Epithelial cell of proximal tubule (primary cell): ENCODE data around the gene ZNF23. TPM values are rescaled to one million over a fixed set of nuclear protein-coding genes. Genes with fewer than 3 reads are reported as not detected.

Experiments used
- DNase-seq: peaks from one replicate; pipeline ENCODE4 v3.0.0-alpha.2; 2011; ENCODE audit warnings: low read depth
- H3K4me3 ChIP-seq: 2 replicates; pipeline ENCODE4 v1.5.1; 2011; ENCODE audit warnings: low read depth, mild to moderate bottlenecking, low read length
- total RNA-seq: library from RNA; depleted of rRNA; stranded (reverse); fragments of >200 nt; gene quantifications from 2 replicates; pipeline ENCODE4 v1.2.3, GENCODE V29; 2015
- TF ChIP-seq, protein P1 (sequence below): conservative IDR thresholded peaks from 2 replicates; pipeline ENCODE4 v1.5.1; 2012; ENCODE audit warnings: low read depth, mild to moderate bottlenecking, low read length

ZNF23 gene
- total RNA-seq, 1 donor from 2014 or later, result 5.9 TPM

DNA sequence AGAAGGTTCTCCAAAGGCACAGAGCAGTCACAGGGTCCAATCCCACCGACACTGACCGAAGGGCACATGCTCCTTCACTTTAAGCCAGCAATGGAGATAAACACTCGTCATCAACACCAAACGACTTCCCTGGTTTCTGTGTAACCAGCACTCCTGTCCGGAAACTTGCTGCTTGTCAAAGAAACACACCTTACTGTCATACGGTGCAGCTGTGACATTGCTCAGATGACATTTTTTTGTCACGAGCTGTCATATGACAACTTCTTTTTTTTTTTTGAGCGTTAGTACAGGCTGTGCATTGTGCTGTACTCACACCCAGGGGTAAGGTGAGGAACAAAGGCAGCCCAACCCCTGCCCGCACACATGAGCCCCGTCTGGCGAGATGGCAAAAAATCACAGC is 59.4 kb downstream of the ZNF23 start:
- DNase-seq, result no peak
- TF ChIP-seq, protein P1, sequence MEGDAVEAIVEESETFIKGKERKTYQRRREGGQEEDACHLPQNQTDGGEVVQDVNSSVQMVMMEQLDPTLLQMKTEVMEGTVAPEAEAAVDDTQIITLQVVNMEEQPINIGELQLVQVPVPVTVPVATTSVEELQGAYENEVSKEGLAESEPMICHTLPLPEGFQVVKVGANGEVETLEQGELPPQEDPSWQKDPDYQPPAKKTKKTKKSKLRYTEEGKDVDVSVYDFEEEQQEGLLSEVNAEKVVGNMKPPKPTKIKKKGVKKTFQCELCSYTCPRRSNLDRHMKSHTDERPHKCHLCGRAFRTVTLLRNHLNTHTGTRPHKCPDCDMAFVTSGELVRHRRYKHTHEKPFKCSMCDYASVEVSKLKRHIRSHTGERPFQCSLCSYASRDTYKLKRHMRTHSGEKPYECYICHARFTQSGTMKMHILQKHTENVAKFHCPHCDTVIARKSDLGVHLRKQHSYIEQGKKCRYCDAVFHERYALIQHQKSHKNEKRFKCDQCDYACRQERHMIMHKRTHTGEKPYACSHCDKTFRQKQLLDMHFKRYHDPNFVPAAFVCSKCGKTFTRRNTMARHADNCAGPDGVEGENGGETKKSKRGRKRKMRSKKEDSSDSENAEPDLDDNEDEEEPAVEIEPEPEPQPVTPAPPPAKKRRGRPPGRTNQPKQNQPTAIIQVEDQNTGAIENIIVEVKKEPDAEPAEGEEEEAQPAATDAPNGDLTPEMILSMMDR, result no peak
- no peak overlapping the region for H3K4me3 ChIP-seq

DNA sequence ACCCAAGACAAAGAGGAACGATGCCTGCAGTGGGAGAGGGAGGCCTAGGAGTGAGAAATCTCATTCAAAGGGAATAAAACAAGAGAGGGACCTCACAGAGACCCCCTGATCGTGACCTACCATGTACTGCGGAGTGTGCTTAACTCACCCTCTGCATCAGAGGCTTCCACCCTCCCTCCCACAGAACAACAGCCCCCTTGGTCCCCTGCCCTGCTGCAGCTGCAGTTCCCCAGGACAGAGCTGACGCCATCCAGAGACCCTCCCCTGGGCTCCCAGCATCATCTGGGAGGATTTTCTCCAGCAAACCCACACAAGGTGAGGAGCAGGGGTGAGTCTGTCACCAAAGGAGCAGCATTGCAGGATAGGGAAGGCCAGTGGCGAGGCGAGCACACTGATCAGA is 60.0 kb downstream of the ZNF23 start:
- TF ChIP-seq, protein P1, result no peak

DNA sequence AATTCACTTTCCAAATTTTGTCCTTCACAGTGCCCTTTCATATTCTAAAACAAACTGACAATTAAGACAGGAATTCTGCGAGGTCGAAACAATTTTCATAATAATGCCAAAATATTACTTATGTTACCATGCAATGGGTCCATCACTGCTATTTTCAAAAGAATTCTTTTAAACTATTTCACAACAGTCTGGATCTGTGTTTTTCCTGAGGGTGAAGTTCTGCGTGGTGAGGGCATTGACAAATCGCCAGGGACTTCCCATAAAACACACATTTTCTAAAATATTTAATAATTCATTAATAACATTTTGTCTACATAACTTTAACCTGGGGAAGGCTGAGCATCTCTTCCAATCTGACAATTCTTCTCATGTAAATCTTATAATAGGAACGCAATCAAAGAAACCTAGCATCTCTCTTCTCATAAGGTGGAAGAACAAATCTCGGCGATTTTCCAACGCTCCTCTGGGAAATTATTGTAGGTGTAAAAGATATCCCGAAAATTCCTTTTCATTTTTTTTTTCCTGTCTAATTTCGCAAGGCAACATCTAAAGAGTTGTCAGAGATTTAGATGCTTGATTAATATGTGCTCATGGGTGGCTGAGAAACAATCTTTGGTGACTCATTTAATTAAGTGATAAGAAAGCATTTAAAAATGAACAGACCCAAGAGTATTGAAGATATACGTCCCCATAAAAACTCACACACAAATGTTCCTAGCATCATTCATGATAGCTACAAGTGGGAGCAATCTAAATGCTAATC is 62.1 kb downstream of the ZNF23 start:
- no peak overlapping the region for H3K4me3 ChIP-seq
- DNase-seq, result no peak
- TF ChIP-seq, protein P1, result no peak

More for the DNA sequence above, 60.0 kb downstream of the ZNF23 start:
- no peak for DNase-seq
- no peak overlapping the region for H3K4me3 ChIP-seq

Other genes with a start within 250 kb of the ZNF23 start
- 1.3 and 1.5 TPM in 2 replicates for gene HYDIN, start 231.5 kb downstream of the ZNF23 start, total RNA-seq
- 21.0 and 24.4 TPM in 2 replicates for gene CMTR2, start 172.8 kb downstream of the ZNF23 start, total RNA-seq
- 0.12 and 5.6 TPM in 2 replicates for gene CALB2, start 103.5 kb downstream of the ZNF23 start, total RNA-seq
- gene TLE7, start 20.2 kb downstream of the ZNF23 start, total RNA-seq, result not detected in 2 replicates
- 0.81 and 1.7 TPM in 2 replicates for gene ZNF19, start 27.1 kb upstream of the ZNF23 start, total RNA-seq
- 0.12 and 1.1 TPM in 2 replicates for gene CHST4, start 64.2 kb upstream of the ZNF23 start, total RNA-seq
- not detected in 2 replicates for gene TAT, start 114.8 kb upstream of the ZNF23 start, total RNA-seq
- gene MARVELD3, start 163.9 kb upstream of the ZNF23 start, total RNA-seq, result 2.2 and 7.9 TPM in 2 replicates